Spleen (tissue), 7 donors: Measurements from ENCODE around the gene IGSF9.

Source experiments
- POLR2A ChIP-seq, 3 donors: fragments of 450-650 bp; IDR thresholded peaks; one replicate each; pipeline ENCODE4 v1.5.1; 2017; ENCODE audit warnings: antibody characterized with exemption in 3 of 3, mild to moderate bottlenecking in 1 of 3
- TF ChIP-seq, protein P1 (sequence below), 11 experiments: fragments of 200-600 bp in 7 of 11; fragments of 450-650 bp in 4 of 11; sonication (generic) in 4 of 11; IDR thresholded peaks in 8 of 11; conservative IDR thresholded peaks in 3 of 11; 1 replicate in 7 of 11; 2 replicates in 4 of 11; pipeline versions ENCODE4 v1.4.0 to v1.8.0; 2016 to 2021; ENCODE audit warnings: antibody characterized with exemption in 11 of 11, inconsistent platforms in 4 of 11, mild to moderate bottlenecking in 1 of 11
- donor health status: DM: no; HTN: no; CAD: no; lungs with moderate emphysema.
- donor health status: DM: no; HTN: no; CAD: no.
- donor health status: DM: no; HTN: no; CAD: no.

DNA sequence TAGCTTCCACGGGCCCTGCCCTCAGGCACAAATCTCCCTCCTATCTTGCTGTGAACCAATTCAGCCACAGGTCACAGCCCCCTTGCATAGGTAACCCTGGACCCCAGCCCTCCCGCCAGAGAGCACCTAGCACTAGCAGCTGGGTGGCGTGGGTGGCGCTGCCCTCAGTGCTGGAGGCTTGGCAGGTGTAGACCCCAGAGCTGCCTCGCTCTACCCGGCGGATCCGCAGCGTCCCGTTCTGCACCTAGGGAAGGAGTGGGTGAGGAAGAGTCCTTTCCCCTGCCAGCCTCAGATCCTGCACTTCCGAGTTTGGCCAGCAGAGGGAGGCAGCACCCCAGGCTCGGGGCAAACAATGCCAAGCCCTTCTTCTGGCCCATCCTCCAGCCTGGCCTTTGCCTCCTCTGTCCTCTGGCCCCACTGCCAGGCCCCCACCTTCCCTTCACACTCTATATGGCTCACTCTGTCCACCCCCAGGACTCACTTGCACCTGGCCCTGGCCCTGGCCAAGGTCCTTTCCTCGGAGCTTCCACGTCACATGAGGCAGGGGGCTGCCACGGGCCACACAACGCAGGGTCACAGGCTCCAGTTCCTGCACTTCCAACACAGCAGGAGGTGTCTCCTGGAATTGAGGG lies 9.0 kb downstream of the IGSF9 start:
- TF ChIP-seq, protein P1, sequence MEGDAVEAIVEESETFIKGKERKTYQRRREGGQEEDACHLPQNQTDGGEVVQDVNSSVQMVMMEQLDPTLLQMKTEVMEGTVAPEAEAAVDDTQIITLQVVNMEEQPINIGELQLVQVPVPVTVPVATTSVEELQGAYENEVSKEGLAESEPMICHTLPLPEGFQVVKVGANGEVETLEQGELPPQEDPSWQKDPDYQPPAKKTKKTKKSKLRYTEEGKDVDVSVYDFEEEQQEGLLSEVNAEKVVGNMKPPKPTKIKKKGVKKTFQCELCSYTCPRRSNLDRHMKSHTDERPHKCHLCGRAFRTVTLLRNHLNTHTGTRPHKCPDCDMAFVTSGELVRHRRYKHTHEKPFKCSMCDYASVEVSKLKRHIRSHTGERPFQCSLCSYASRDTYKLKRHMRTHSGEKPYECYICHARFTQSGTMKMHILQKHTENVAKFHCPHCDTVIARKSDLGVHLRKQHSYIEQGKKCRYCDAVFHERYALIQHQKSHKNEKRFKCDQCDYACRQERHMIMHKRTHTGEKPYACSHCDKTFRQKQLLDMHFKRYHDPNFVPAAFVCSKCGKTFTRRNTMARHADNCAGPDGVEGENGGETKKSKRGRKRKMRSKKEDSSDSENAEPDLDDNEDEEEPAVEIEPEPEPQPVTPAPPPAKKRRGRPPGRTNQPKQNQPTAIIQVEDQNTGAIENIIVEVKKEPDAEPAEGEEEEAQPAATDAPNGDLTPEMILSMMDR (IDR thresholded peaks at IDR 0.05 in 8 of 11, conservative IDR thresholded peaks at IDR 0.05 in 3 of 11) = peak; percentile 95 to 99 (median 98)
- TF ChIP-seq POLR2A (IDR thresholded peaks at IDR 0.05) = peak in 1 of 3 donors; percentile 12
